Brain microvascular endothelial cell (primary cell): Measurements from ENCODE around the gene TMEM156.
"Not testable (repeated sequence)": the region's sequence is repeated elsewhere in the genome, so short reads cannot be mapped to it uniquely, and the experiment has no call there.

Experiments used
- DNase-seq: peaks from one replicate; pipeline ENCODE4 v3.0.0-alpha.2; 2020
- H3K27ac ChIP-seq: fragments of 250-450 bp; sonication (Bioruptor Pico); 2 replicates; pipeline ENCODE4 v1.5.1; 2020; ENCODE audit warnings: mild to moderate bottlenecking, moderate library complexity
- H3K27me3 ChIP-seq: fragments of 250-450 bp; sonication (Bioruptor Pico); replicated peaks from 2 replicates; pipeline ENCODE4 v1.5.1; 2020; ENCODE audit warnings: mild to moderate bottlenecking
- H3K36me3 ChIP-seq: fragments of 250-450 bp; sonication (Bioruptor Pico); replicated peaks from 2 replicates; pipeline ENCODE4 v1.5.1; 2020; ENCODE audit warnings: mild to moderate bottlenecking
- H3K4me3 ChIP-seq: 2 replicates; pipeline ENCODE4 v1.5.1; 2011; ENCODE audit warnings: low read depth, mild to moderate bottlenecking, control low read depth, low read length, moderate library complexity
- CTCF ChIP-seq: IDR thresholded peaks from 2 replicates; pipeline ENCODE4 v1.5.1; 2011; ENCODE audit warnings: low read depth, mild to moderate bottlenecking, moderate library complexity, low read length, control low read depth, inconsistent platforms; ENCODE audit errors: missing control alignments
- in situ Hi-C: cut with HindIII; loops from 2 replicates; pipeline ENCODE4 v1.10.0; 2017; ENCODE audit warnings: low sequenced_read_pairs, low pct_ligation_motif_present

Gene TMEM156

GRCh38 chr4:38965866-38966265 is 66.3 kb downstream of the TMEM156 start:
- no peak for TF ChIP-seq CTCF
- no peaks in the 10 kb centered on the region for H3K27me3 ChIP-seq
- H3K27ac ChIP-seq = no peak overlapping the region
- H3K36me3 ChIP-seq = peaks cover 7% of the 10 kb centered on the region
- no peak for DNase-seq
- in situ Hi-C loops = no loop called here
- no peak overlapping the region for H3K4me3 ChIP-seq

DNA sequence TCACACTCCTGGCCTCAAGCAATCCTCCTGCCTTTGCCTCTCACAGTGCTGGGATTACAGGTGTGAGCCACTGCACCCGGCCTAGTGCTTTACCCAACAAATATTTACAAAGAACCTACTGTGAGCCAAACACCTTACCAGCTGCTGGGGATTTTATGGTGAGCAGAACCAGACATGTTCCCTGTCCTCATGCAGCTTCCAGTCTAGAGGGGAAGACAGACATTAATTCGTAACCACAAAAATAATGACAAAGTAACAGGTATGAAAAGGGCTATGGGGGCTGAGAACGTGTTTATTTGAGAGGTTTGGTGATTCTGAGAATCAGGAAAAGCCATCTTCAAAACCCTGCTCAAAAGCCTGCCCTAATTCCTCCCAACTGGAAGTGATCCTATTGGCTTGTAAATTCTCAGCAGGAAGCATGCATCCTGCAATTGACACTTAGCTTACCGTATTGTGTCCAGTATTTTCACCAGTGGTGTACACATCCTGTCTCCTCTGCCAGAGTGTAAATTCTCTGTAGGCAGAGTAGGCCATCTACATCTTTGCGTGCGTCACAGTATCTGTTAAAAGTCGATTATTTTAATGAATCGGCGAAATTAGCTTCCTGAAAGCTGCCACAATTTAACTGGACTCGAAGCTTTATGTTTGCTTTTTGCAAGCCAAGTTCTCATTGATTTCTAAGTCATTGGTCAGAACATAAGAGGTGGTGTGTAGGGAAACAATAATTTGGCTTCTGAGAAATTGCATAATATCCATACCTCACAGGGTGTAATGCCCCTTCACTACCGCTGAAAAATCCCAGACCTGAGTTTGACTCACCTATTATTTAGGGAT is 67.0 kb downstream of the TMEM156 start:
- in situ Hi-C loops = no loop called here

GRCh38 chr4:38959248-38959647 is 73.0 kb downstream of the TMEM156 start:
- in situ Hi-C loops, H3K36me3 ChIP-seq, H3K27ac ChIP-seq, H3K4me3 ChIP-seq, DNase-seq, H3K27me3 ChIP-seq: not testable (repeated sequence)

More for the DNA sequence above, 67.0 kb downstream of the TMEM156 start:
- peaks cover 7% of the 10 kb centered on the region for H3K36me3 ChIP-seq
- no peak for DNase-seq
- no peak for TF ChIP-seq CTCF
- no peak overlapping the region for H3K4me3 ChIP-seq
- no peaks in the 10 kb centered on the region for H3K27me3 ChIP-seq
- no peak overlapping the region for H3K27ac ChIP-seq

DNA sequence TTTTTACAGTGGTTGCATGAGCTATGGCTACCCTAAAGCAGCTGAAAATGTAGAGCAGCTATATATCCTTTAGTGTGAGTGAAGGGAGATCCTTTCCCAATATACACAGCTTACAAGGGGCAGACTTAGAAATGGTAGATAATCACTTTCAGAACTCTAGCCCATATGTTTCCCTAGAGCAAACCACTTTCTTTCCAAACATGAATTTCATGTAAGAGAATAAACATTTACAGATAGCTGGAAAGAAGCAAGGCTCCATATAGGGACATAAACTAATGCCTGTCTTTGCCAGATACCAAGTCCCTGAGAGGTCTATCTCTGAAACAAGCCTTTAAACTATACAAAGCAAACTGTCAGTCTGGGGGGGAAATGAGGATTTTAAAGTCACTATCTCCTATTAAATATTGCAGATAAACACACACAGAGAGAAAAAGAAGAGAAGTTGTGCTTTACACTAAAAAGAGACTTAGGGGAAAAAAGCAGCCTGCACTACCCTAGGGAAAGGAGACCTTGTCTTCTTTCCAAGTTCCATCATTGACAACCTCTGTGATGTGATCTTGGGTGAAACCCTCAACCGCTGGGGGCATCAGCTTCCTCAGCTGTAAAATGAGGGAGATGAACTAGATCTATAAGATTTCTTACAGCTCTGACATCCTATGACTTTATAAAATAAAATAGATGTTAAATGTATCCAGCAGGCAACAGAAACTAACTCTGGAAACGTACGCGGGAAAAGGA is 73.6 kb downstream of the TMEM156 start:
- TF ChIP-seq CTCF = no peak
- H3K27ac ChIP-seq = no peak overlapping the region
- no peak overlapping the region for H3K4me3 ChIP-seq
- H3K36me3 ChIP-seq = no peaks in the 10 kb centered on the region
- in situ Hi-C loops = no loop called here
- no peaks in the 10 kb centered on the region for H3K27me3 ChIP-seq
- DNase-seq = no peak

- no peak for TF ChIP-seq CTCF
- no peaks in the 10 kb centered on the region for H3K36me3 ChIP-seq
- no peaks in the 10 kb centered on the region for H3K27me3 ChIP-seq
- in situ Hi-C loops = no loop called here
- no peak overlapping the region for H3K4me3 ChIP-seq
- DNase-seq = no peak
- no peak overlapping the region for H3K27ac ChIP-seq
Measured at GRCh38 chr4:38957893-38958292, 74.3 kb downstream of the TMEM156 start.

DNA sequence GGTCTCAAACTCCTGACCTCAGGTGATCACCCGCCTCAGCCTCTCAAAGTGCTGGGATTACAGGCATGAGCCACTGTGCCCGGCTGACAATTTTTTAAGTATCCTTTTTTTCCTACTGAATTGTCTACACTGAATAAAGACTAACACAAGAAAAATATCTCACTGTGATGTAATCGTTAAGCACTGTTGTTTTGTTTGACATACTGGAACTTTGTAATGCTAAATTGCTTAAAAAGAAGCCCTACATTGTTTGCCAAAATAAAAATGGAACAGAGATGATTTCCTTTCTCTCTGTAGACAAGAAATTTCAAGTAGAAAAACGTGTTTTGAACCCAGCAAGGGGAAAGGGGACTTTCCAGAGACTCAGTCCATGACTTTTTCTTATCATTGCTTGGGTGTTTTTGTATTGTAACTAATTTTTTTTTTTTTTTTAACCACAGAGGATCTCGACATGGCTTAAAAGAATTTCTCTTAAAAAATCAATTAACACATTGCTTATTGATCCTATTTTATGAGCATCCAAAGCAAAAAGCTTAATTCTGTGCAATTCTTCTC is 74.9 kb downstream of the TMEM156 start:
- no peak for TF ChIP-seq CTCF
- Histone ChIP-seq H3K27ac (no peak overlapping the region), H3K27me3 (no peaks in the 10 kb centered on the region), H3K4me3 (no peak overlapping the region), H3K36me3 (no peaks in the 10 kb centered on the region)
- no peak for DNase-seq
- in situ Hi-C loops = no loop called here
